SK-N-MC (cell line): Measurements from ENCODE around the gene SCGB1C1.

ENCODE experiments used
- EZH2 ChIP-seq: fragments of 200-600 bp; sonication (generic); IDR thresholded peaks from one replicate; pipeline ENCODE4 v1.6.1; 2017; ENCODE audit warnings: antibody characterized with exemption
- POLR2AphosphoS5 ChIP-seq: IDR thresholded peaks from 2 replicates; pipeline ENCODE4 v1.6.1; 2012; ENCODE audit warnings: mild to moderate bottlenecking, low read depth, low read length, borderline replicate concordance

DNA sequence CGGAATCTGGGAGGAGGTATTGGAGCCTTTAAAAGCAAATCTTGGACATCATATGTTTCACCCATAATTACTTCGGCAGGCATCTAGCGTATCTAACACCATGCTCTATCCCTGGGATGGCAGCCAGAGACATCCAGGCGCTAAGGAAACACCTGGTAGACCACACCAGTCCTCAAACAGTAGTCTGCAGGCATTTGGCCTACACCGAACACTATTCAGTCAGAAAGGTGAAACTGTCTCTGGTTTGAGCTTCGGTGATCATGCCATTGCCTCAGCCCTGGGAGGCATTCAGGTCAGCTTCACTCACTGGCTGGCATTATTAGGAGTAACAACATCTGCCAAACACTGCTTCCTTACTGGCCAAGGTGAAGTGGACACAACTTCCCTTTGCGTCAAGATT, 31.5 kb downstream of the SCGB1C1 start:
- TF ChIP-seq POLR2AphosphoS5 (no peak), EZH2 (no peak)
